HepG2 (cell line): Measurements from ENCODE around the gene KPNA3. TPM values are rescaled to one million over a fixed set of nuclear protein-coding genes. Genes with fewer than 3 reads are reported as not detected.

Experiments
- AKAP8 ChIP-seq: sonication (generic); formaldehyde crosslinking; IDR thresholded peaks from 2 replicates; pipeline ENCODE4 v1.5.1; 2020; ENCODE audit warnings: mild to moderate bottlenecking, missing genetic modification reagents
- ATF7 ChIP-seq, 2 experiments: fragments of 450-650 bp in 1 of 2; sonication (generic) in 1 of 2; formaldehyde crosslinking in 1 of 2; IDR thresholded peaks; 2 replicates each; pipeline versions ENCODE4 v1.4.0 to v1.6.1; 2016 to 2020; ENCODE audit warnings: antibody characterized with exemption in 1 of 2, mild to moderate bottlenecking in 1 of 2, missing genetic modification reagents in 1 of 2
- BATF2 ChIP-seq: sonication (generic); formaldehyde crosslinking; IDR thresholded peaks from 2 replicates; pipeline ENCODE4 v1.8.0; 2022; ENCODE audit warnings: mild to moderate bottlenecking, missing genetic modification reagents, moderate library complexity
- BRD4 ChIP-seq: sonication (generic); formaldehyde crosslinking; IDR thresholded peaks from 2 replicates; pipeline ENCODE4 v1.4.0; 2020; ENCODE audit warnings: missing genetic modification reagents
- CENPX ChIP-seq: sonication (generic); formaldehyde crosslinking; IDR thresholded peaks from 2 replicates; pipeline ENCODE4 v1.9.0; 2021; ENCODE audit warnings: mild to moderate bottlenecking, missing genetic modification reagents, moderate library complexity
- DPF2 ChIP-seq: sonication (generic); formaldehyde crosslinking; IDR thresholded peaks from 2 replicates; pipeline ENCODE4 v1.4.0; 2020; ENCODE audit warnings: mild to moderate bottlenecking, low read depth, missing genetic modification reagents, borderline replicate concordance
- ETV6 ChIP-seq: sonication (generic); formaldehyde crosslinking; conservative IDR thresholded peaks from 2 replicates; pipeline ENCODE4 v1.4.0; 2020; ENCODE audit warnings: missing genetic modification reagents
- HDAC1 ChIP-seq: sonication (generic); formaldehyde crosslinking; IDR thresholded peaks from 2 replicates; pipeline ENCODE4 v1.5.1; 2020; ENCODE audit warnings: mild to moderate bottlenecking, missing genetic modification reagents
- KDM4B ChIP-seq: sonication (generic); formaldehyde crosslinking; IDR thresholded peaks from 2 replicates; pipeline ENCODE4 v1.4.0; 2020; ENCODE audit warnings: missing genetic modification reagents
- KMT2B ChIP-seq: IDR thresholded peaks from 2 replicates; pipeline ENCODE4 v1.6.1; 2016; ENCODE audit warnings: missing genetic modification reagents, missing compliant biosample characterization
- MTF1 ChIP-seq: sonication (generic); formaldehyde crosslinking; IDR thresholded peaks from 2 replicates; pipeline ENCODE4 v1.5.0; 2020; ENCODE audit warnings: missing genetic modification reagents
- MXI1 ChIP-seq: IDR thresholded peaks from 3 replicates; pipeline ENCODE4 v1.6.1; 2012; ENCODE audit warnings: low read depth, low read length, inconsistent platforms, borderline replicate concordance
- NCOR1 ChIP-seq: fragments of 200-600 bp; sonication (generic); IDR thresholded peaks from 2 replicates; pipeline ENCODE4 v1.7.0; 2017; ENCODE audit warnings: antibody characterized with exemption, low read length, borderline replicate concordance
- PATZ1 ChIP-seq: sonication (generic); formaldehyde crosslinking; IDR thresholded peaks from 2 replicates; pipeline ENCODE4 v1.4.0; 2020; ENCODE audit warnings: missing genetic modification reagents
- PCBP2 ChIP-seq: fragments of 200-400 bp; formaldehyde crosslinking; optimal IDR thresholded peaks from 2 replicates; pipeline ENCODE3; 2018; ENCODE audit warnings: low read length, low read depth; ENCODE audit not compliant: poor library complexity, severe bottlenecking
- POLR2AphosphoS2 ChIP-seq: IDR thresholded peaks from 2 replicates; pipeline ENCODE4 v1.6.1; 2011; ENCODE audit warnings: low read depth, low read length, improper control_type of control experiment
- RNF2 ChIP-seq: fragments of 450-650 bp; conservative IDR thresholded peaks from 2 replicates; pipeline ENCODE4 v1.6.1; 2016; ENCODE audit warnings: low read depth
- TARDBP ChIP-seq: sonication (generic); formaldehyde crosslinking; IDR thresholded peaks from 2 replicates; pipeline ENCODE4 v1.8.0; 2022; ENCODE audit warnings: mild to moderate bottlenecking, missing genetic modification reagents
- TBP ChIP-seq: sonication (generic); formaldehyde crosslinking; IDR thresholded peaks from 2 replicates; pipeline ENCODE4 v1.5.0; 2020; ENCODE audit warnings: missing genetic modification reagents
- THAP7 ChIP-seq: sonication (generic); formaldehyde crosslinking; IDR thresholded peaks from 2 replicates; pipeline ENCODE4 v1.8.1; 2023; ENCODE audit warnings: mild to moderate bottlenecking, missing genetic modification reagents
- THYN1 ChIP-seq: sonication (generic); formaldehyde crosslinking; IDR thresholded peaks from 2 replicates; pipeline ENCODE4 v1.8.1; 2023; ENCODE audit warnings: low read depth, mild to moderate bottlenecking, moderate library complexity, missing genetic modification reagents, borderline replicate concordance
- ZEB1 ChIP-seq: IDR thresholded peaks from 2 replicates; pipeline ENCODE4 v1.6.1; 2012; ENCODE audit warnings: mild to moderate bottlenecking, low read depth, inconsistent platforms; ENCODE audit not compliant: insufficient replicate concordance
- ZFP37 ChIP-seq: sonication (generic); formaldehyde crosslinking; IDR thresholded peaks from 2 replicates; pipeline ENCODE4 v1.4.0; 2020; ENCODE audit warnings: missing genetic modification reagents, borderline replicate concordance
- ZNF335 ChIP-seq: sonication (generic); formaldehyde crosslinking; IDR thresholded peaks from 2 replicates; pipeline ENCODE4 v1.4.0; 2020; ENCODE audit warnings: missing genetic modification reagents
- ZNF549 ChIP-seq: sonication (generic); formaldehyde crosslinking; IDR thresholded peaks from 2 replicates; pipeline ENCODE4 v1.5.0; 2020; ENCODE audit warnings: missing genetic modification reagents
- ZNF619 ChIP-seq: sonication (generic); formaldehyde crosslinking; IDR thresholded peaks from 2 replicates; pipeline ENCODE4 v1.4.0; 2020; ENCODE audit warnings: mild to moderate bottlenecking, missing genetic modification reagents
- ZNF678 ChIP-seq: sonication (generic); formaldehyde crosslinking; IDR thresholded peaks from 2 replicates; pipeline ENCODE4 v1.4.0; 2020; ENCODE audit warnings: mild to moderate bottlenecking, missing genetic modification reagents
- ZNF83 ChIP-seq: sonication (generic); formaldehyde crosslinking; IDR thresholded peaks from 2 replicates; pipeline ENCODE4 v1.4.0; 2020; ENCODE audit warnings: missing genetic modification reagents, mild to moderate bottlenecking, borderline replicate concordance
- ZNF879 ChIP-seq: sonication (generic); formaldehyde crosslinking; IDR thresholded peaks from 2 replicates; pipeline ENCODE4 v1.8.1; 2023; ENCODE audit warnings: missing genetic modification reagents
- ZSCAN21 ChIP-seq: sonication (generic); formaldehyde crosslinking; IDR thresholded peaks from 2 replicates; pipeline ENCODE4 v1.8.0; 2022; ENCODE audit warnings: mild to moderate bottlenecking, missing genetic modification reagents, moderate library complexity, borderline replicate concordance
- polyA plus RNA-seq, 8 experiments: library from polyadenylated mRNA; depleted of rRNA in 3 of 8; stranded (reverse) in 7 of 8; unstranded in 1 of 8; fragments of >200 nt; fragmentation: Illumina TruSeq in 4 of 8; extraction: Trizol in 4 of 8; gene quantifications; 2 replicates each; pipeline versions ENCODE4 v1.2.1 to v1.2.3, GENCODE V29; 2011 to 2016; ENCODE audit warnings: low read depth in 4 of 8, missing spikeins in 1 of 8, mixed read lengths in 1 of 8; ENCODE audit not compliant: insufficient read depth in 1 of 8
- total RNA-seq, 5 experiments: library from RNA; depleted of rRNA; stranded (reverse); fragments of >200 nt; fragmentation: Illumina TruSeq; extraction: Trizol; gene quantifications; 2 replicates each; pipeline ENCODE4 v1.2.3, GENCODE V29; 2016; ENCODE audit warnings: low read depth in 1 of 5

KPNA3 gene
- total and polyA plus RNA-seq, 2 of the 13 experiments (the other 11 are each of a cell fraction or from before 2014, with no cell fraction given): 13.0 to 28.9 TPM

- TF ChIP-seq ATF7 (IDR thresholded peaks at IDR 0.05): no peak
- 0 out of 2 replicates have a peak, but pooled peaks have one; percentile 24 for TF ChIP-seq ATF7 (CRISPR knock-in tag; IDR thresholded peaks at IDR 0.05)
- peak; percentile 53 for TF ChIP-seq HDAC1 (CRISPR knock-in tag)
- TF ChIP-seq ZNF619 (CRISPR knock-in tag): no peak
- TF ChIP-seq KDM4B (CRISPR knock-in tag): no peak
- TF ChIP-seq THYN1: no peak
- TF ChIP-seq ZEB1: peak; percentile 31
- no peak for TF ChIP-seq CENPX (CRISPR knock-in tag)
- no peak for TF ChIP-seq TBP
- TF ChIP-seq POLR2AphosphoS2: no peak
- TF ChIP-seq BATF2 (CRISPR knock-in tag): no peak
- no peak for TF ChIP-seq ZNF678 (CRISPR knock-in tag)
- no peak for TF ChIP-seq BRD4 (CRISPR knock-in tag)
- no peak for TF ChIP-seq MTF1 (CRISPR knock-in tag)
- no peak for TF ChIP-seq RNF2
- no peak for TF ChIP-seq PCBP2
- TF ChIP-seq PATZ1 (CRISPR knock-in tag): peak; percentile 79
- no peak for TF ChIP-seq MXI1
- TF ChIP-seq ZNF549 (CRISPR knock-in tag): no peak
- no peak for TF ChIP-seq AKAP8 (CRISPR knock-in tag)
- no peak for TF ChIP-seq ETV6
- no peak for TF ChIP-seq ZNF83 (CRISPR knock-in tag)
- TF ChIP-seq ZSCAN21: no peak
- no peak for TF ChIP-seq KMT2B (CRISPR knock-in tag)
- no peak for TF ChIP-seq ZNF879
- peak; percentile 90; the same call in 1 of the 2 replicates for TF ChIP-seq NCOR1
- no peak for TF ChIP-seq DPF2
- peak; percentile 59; the same call in 1 of the 2 replicates for TF ChIP-seq TARDBP (CRISPR knock-in tag)
- TF ChIP-seq ZFP37: no peak
- TF ChIP-seq ZNF335 (CRISPR knock-in tag): no peak
- no peak for TF ChIP-seq THAP7
These were observed 15.2 kb upstream of the KPNA3 start (continued) for GRCh38 chr13:49807681-49808080.
